Measurements from ENCODE around the gene NDUFB6.
A peak's percentile ranks its signal among the peaks of the same experiment; 100 is the strongest.
"Not testable (repeated sequence)": the region's sequence is repeated elsewhere in the genome, so short reads cannot be mapped to it uniquely, and the experiment has no call there.

Gene NDUFB6

GRCh38 chr9:32572900-32573523 lies at the start of gene NDUFB6:
TSS of gene NDUFB6 (minus strand) at chr9:32573159. CDS start at chr9:32573060, 99 bp downstream.
- TF ChIP-seq ZFX (IDR thresholded peaks at IDR 0.05) (peak; percentile 40; the same call in 1 of the 2 replicates), CTCF (conservative IDR thresholded peaks at IDR 0.05) (no peak)
- H3K27ac ChIP-seq: peak within 1 kb of the TSS; percentile 87

- TF ChIP-seq ZFX (IDR thresholded peaks at IDR 0.05) (no peak), CTCF (conservative IDR thresholded peaks at IDR 0.05) (no peak)
These were observed 45.3 kb upstream of the NDUFB6 start for GRCh38 chr9:32618261-32618660.

GRCh38 chr9:32606811-32607210 lies 33.9 kb upstream of the NDUFB6 start:
- TF ChIP-seq ZFX (IDR thresholded peaks at IDR 0.05) (no peak), CTCF (conservative IDR thresholded peaks at IDR 0.05) (no peak)

More at GRCh38 chr9:32618261-32618660, 45.3 kb upstream of the NDUFB6 start:
- H3K27ac ChIP-seq: no peak overlapping the region

GRCh38 chr9:32603914-32604852 lies 31.2 kb upstream of the NDUFB6 start:
- TF ChIP-seq ZFX (IDR thresholded peaks at IDR 0.05): no peak

More at GRCh38 chr9:32606811-32607210, 33.9 kb upstream of the NDUFB6 start:
- H3K27ac ChIP-seq: no peak overlapping the region

GRCh38 chr9:32599021-32599420 lies 26.1 kb upstream of the NDUFB6 start:
- H3K27ac ChIP-seq: not testable (repeated sequence)

More at GRCh38 chr9:32603914-32604852, 31.2 kb upstream of the NDUFB6 start:
- H3K27ac ChIP-seq: no peak overlapping the region

GRCh38 chr9:32596936-32597335 lies 24.0 kb upstream of the NDUFB6 start:
- H3K27ac ChIP-seq: no peak overlapping the region
- no peak for TF ChIP-seq CTCF (conservative IDR thresholded peaks at IDR 0.05)
- no peak for TF ChIP-seq ZFX (IDR thresholded peaks at IDR 0.05)

- no peak overlapping the region for H3K27ac ChIP-seq
- TF ChIP-seq CTCF (conservative IDR thresholded peaks at IDR 0.05) (no peak), ZFX (IDR thresholded peaks at IDR 0.05) (no peak)
These were observed 23.3 kb upstream of the NDUFB6 start for GRCh38 chr9:32596096-32596865.

GRCh38 chr9:32590898-32591297 lies 17.9 kb upstream of the NDUFB6 start:
- no peak overlapping the region for H3K27ac ChIP-seq

More at GRCh38 chr9:32590898-32591297, 17.9 kb upstream of the NDUFB6 start:
- TF ChIP-seq ZFX (IDR thresholded peaks at IDR 0.05) (no peak), CTCF (conservative IDR thresholded peaks at IDR 0.05) (no peak)

Measured in C4-2B (cell line).